Measurements from ENCODE around the gene TMEM54.
"Not testable (repeated sequence)": the region's sequence is repeated elsewhere in the genome, so short reads cannot be mapped to it uniquely, and the experiment has no call there.

TMEM54 gene

GRCh38 chr1:32919811-32920733 is 18.9 kb upstream of the TMEM54 start:
- no peak for DNase-seq

- DNase-seq = no peak
Observed at GRCh38 chr1:32918179-32918578, 17.0 kb upstream of the TMEM54 start.

GRCh38 chr1:32917521-32917920 is 16.3 kb upstream of the TMEM54 start:
- no peak for DNase-seq

- DNase-seq = no peak
Observed at GRCh38 chr1:32915766-32916706, 14.8 kb upstream of the TMEM54 start.

GRCh38 chr1:32910319-32910718 is 9.1 kb upstream of the TMEM54 start:
- DNase-seq = no peak

GRCh38 chr1:32907435-32907834 is 6.2 kb upstream of the TMEM54 start:
- no peak for DNase-seq

- no peak for DNase-seq
Observed at GRCh38 chr1:32906654-32907053, 5.5 kb upstream of the TMEM54 start.

GRCh38 chr1:32905588-32905987 is 4.4 kb upstream of the TMEM54 start:
- not testable (repeated sequence) for DNase-seq

GRCh38 chr1:32904797-32905196 is 3.6 kb upstream of the TMEM54 start:
- DNase-seq = no peak

- DNase-seq = no peak
Observed at GRCh38 chr1:32903991-32904785, 3.0 kb upstream of the TMEM54 start.

- DNase-seq = no peak
Observed at GRCh38 chr1:32902535-32902920, 1.3 kb upstream of the TMEM54 start.

- no peak for DNase-seq
Observed at GRCh38 chr1:32901823-32902534, 790 bp upstream of the TMEM54 start.

GRCh38 chr1:32900371-32900955 is 726 bp downstream of the TMEM54 start:
- DNase-seq = no peak

- DNase-seq = no peak
Observed at GRCh38 chr1:32899586-32900296, 1.4 kb downstream of the TMEM54 start.

GRCh38 chr1:32898958-32899357 is 2.2 kb downstream of the TMEM54 start:
- DNase-seq = no peak

- no peak for DNase-seq
Observed at GRCh38 chr1:32898056-32898455, 3.1 kb downstream of the TMEM54 start.

GRCh38 chr1:32897082-32898049 is 3.8 kb downstream of the TMEM54 start:
- no peak for DNase-seq

GRCh38 chr1:32896451-32896850 is 4.7 kb downstream of the TMEM54 start:
- no peak for DNase-seq
